Bronchial epithelial cell (primary cell): ENCODE results near the gene C2orf69. TPM values are rescaled to one million over a fixed set of nuclear protein-coding genes. Genes with fewer than 3 reads are reported as not detected.

Source experiments
- DNase-seq: peaks from one replicate; pipeline ENCODE4 v3.0.0-alpha.2; 2010; ENCODE audit warnings: low read depth
- FAIRE-seq: peaks from 2 replicates; lab custom pipeline; 2011; peaks lifted over from hg19 to GRCh38; lab: Jason Lieb, UNC
- H3K27me3 ChIP-seq: 2 replicates; pipeline ENCODE4 v1.5.1; 2011; ENCODE audit warnings: low read length; ENCODE audit not compliant: control insufficient read depth, insufficient read depth
- H3K36me3 ChIP-seq: 2 replicates; pipeline ENCODE4 v1.5.1; 2011; ENCODE audit warnings: low read length; ENCODE audit not compliant: control insufficient read depth, insufficient read depth
- H3K4me3 ChIP-seq: 2 replicates; pipeline ENCODE4 v1.5.1; 2011; ENCODE audit warnings: mild to moderate bottlenecking, low read depth, low read length, control low read depth
- total RNA-seq: library from RNA; depleted of rRNA; stranded (reverse); fragments of >200 nt; gene quantifications from 2 replicates; pipeline ENCODE4 v1.2.1, GENCODE V29; 2014
- TF ChIP-seq, protein P1 (sequence below): IDR thresholded peaks from 2 replicates; pipeline ENCODE4 v1.5.1; 2011; ENCODE audit warnings: mild to moderate bottlenecking, moderate library complexity, low read length, control low read depth, inconsistent platforms; ENCODE audit not compliant: insufficient read depth, severe bottlenecking

The C2orf69 gene
- total RNA-seq, 1 donor from 2014 or later, result 10.3 TPM

DNA sequence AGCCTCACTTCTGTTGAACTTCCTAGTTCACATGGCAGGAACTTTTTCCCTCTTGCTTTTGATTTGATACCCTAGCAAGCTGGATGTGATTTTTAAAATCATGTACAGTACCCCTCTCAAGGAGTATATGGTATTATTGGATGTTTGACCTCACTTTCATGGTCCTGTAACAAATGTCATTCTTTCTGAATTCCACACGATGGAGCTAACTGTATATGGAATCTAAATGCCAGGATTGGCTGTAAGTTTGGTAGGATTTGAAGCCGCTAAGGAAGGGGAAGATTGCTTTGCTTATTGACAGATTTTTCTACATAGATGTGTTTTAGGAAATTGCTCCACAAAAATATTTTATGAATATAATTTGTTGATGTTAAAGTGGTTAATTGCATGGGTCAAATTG is 62.6 kb downstream of the C2orf69 start:
- H3K36me3 ChIP-seq, result no peaks in the 10 kb centered on the region
- H3K4me3 ChIP-seq, result no peak overlapping the region
- TF ChIP-seq, protein P1, sequence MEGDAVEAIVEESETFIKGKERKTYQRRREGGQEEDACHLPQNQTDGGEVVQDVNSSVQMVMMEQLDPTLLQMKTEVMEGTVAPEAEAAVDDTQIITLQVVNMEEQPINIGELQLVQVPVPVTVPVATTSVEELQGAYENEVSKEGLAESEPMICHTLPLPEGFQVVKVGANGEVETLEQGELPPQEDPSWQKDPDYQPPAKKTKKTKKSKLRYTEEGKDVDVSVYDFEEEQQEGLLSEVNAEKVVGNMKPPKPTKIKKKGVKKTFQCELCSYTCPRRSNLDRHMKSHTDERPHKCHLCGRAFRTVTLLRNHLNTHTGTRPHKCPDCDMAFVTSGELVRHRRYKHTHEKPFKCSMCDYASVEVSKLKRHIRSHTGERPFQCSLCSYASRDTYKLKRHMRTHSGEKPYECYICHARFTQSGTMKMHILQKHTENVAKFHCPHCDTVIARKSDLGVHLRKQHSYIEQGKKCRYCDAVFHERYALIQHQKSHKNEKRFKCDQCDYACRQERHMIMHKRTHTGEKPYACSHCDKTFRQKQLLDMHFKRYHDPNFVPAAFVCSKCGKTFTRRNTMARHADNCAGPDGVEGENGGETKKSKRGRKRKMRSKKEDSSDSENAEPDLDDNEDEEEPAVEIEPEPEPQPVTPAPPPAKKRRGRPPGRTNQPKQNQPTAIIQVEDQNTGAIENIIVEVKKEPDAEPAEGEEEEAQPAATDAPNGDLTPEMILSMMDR, result peak; percentile 24
- no peaks in the 10 kb centered on the region for H3K27me3 ChIP-seq
- DNase-seq (peak; percentile 51), FAIRE-seq (no peak)

DNA sequence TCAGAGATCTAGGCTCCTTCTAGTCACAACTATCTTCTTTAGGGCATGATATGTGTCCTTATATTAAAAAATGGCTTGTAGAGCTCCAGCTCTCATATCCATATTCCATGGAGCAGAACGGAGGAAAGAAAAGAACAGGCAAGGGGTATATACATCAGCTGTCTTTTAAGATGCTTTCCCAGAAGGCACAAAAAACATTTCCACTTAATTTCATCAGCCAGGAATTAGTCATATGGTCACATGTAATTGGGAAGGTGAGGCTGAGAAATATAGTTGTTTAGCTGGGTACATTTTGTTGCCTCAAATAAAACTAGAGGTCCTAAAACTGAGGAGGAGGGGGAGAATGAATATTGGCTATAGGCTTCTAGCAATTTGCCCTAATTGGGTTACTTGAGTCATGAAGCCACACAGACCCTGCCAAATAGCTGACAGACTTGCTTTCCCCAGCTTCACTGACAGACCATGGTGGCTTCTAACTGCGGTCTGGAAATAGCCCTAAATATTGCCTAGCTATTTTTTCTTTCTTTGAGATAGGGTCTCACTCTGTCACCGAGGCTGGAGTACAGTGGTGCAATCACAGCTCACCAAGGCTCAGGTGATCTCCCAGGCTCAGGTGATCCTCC is 64.3 kb downstream of the C2orf69 start:
- peak; percentile 38 for DNase-seq
- no peak for FAIRE-seq
- TF ChIP-seq, protein P1, result no peak
- Histone ChIP-seq H3K4me3 (no peak overlapping the region), H3K36me3 (no peaks in the 10 kb centered on the region), H3K27me3 (no peaks in the 10 kb centered on the region)

Other genes starting within 250 kb of the C2orf69 start
- gene FTCDNL1, start 60.1 kb upstream of the C2orf69 start, total RNA-seq, result 0.53 and 1.0 TPM in 2 replicates
- 10.5 and 11.8 TPM in 2 replicates for gene TYW5, start 44.2 kb downstream of the C2orf69 start, total RNA-seq
- 12.9 and 15.2 TPM in 2 replicates for gene MAIP1, start 44.3 kb downstream of the C2orf69 start, total RNA-seq